ENCODE measurements around the gene HNRNPA0.
"Not testable (repeated sequence)": the region's sequence is repeated elsewhere in the genome, so short reads cannot be mapped to it uniquely, and the experiment has no call there.

DNA sequence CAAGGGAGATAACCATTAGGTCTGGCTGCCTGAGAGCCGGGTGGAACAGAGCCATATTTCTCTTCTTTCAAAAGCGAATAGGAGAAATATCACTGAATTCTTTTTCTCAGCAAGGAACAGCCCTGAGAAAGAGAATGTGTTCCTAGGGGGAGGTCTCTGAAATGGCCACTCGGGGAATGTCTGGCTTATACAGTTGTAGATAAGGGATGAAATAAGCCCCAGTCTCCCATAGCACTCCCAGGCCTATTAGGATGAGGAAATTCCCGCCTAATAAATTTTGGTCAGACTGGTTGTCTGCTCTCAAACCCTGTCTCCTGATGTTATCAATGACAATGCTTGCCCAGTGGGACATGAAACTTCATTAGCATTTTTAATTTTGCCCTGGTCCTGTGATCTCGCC, 13.8 kb upstream of the HNRNPA0 start:
- not testable (repeated sequence) for TF ChIP-seq CTCF, POLR2A (IDR thresholded peaks at IDR 0.05)

Measured in esophagus squamous epithelium (tissue), 4 donors.